HG03342 (cell line): ENCODE results near the gene TP73.

Source experiments
- ATAC-seq: cut with Tn5 transposase; IDR thresholded peaks from one replicate; pipeline ENCODE4 v1.9.1; 2021; ENCODE audit warnings: mild to moderate bottlenecking, moderate library complexity; ENCODE audit not compliant: unreplicated experiment

The TP73 gene

GRCh38 chr1:3651026-3651929 is 1.0 kb upstream of the TP73 start:
- ATAC-seq, result no peak

- no peak for ATAC-seq
Measured at GRCh38 chr1:3652548-3653285, 401 bp downstream of the TP73 start.

- no peak for ATAC-seq
Measured at GRCh38 chr1:3653286-3653618, 936 bp downstream of the TP73 start.

- no peak for ATAC-seq
Measured at GRCh38 chr1:3654549-3655281, 2.4 kb downstream of the TP73 start.

GRCh38 chr1:3656450-3657095 is 4.3 kb downstream of the TP73 start:
- peak; percentile 67 for ATAC-seq

GRCh38 chr1:3657096-3657475 is 4.8 kb downstream of the TP73 start:
- no peak for ATAC-seq

- no peak for ATAC-seq
Measured at GRCh38 chr1:3657578-3658230, 5.4 kb downstream of the TP73 start.

GRCh38 chr1:3658231-3658615 is 5.9 kb downstream of the TP73 start:
- no peak for ATAC-seq

GRCh38 chr1:3659093-3659492 is 6.8 kb downstream of the TP73 start:
- no peak for ATAC-seq

GRCh38 chr1:3660704-3661103 is 8.4 kb downstream of the TP73 start:
- ATAC-seq, result no peak

GRCh38 chr1:3661631-3662030 is 9.3 kb downstream of the TP73 start:
- no peak for ATAC-seq

- ATAC-seq, result no peak
Measured at GRCh38 chr1:3662080-3662671, 9.9 kb downstream of the TP73 start.

GRCh38 chr1:3663999-3664699 is 11.8 kb downstream of the TP73 start:
- ATAC-seq, result no peak

GRCh38 chr1:3664700-3665375 is 12.5 kb downstream of the TP73 start:
- ATAC-seq, result no peak

GRCh38 chr1:3668148-3668547 is 15.8 kb downstream of the TP73 start:
- ATAC-seq, result no peak

- ATAC-seq, result no peak
Measured at GRCh38 chr1:3668585-3669300, 16.4 kb downstream of the TP73 start.

- ATAC-seq, result no peak
Measured at GRCh38 chr1:3669421-3669821, 17.1 kb downstream of the TP73 start.

GRCh38 chr1:3669971-3670431 is 17.7 kb downstream of the TP73 start:
- no peak for ATAC-seq
